Measurements from ENCODE around the gene CFAP46. TPM values are rescaled to one million over a fixed set of nuclear protein-coding genes. Genes with fewer than 3 reads are reported as not detected.

CFAP46 gene
- total and polyA plus RNA-seq, 12 donors, result 0.36 to 1.9 (median 1.1) TPM

DNA sequence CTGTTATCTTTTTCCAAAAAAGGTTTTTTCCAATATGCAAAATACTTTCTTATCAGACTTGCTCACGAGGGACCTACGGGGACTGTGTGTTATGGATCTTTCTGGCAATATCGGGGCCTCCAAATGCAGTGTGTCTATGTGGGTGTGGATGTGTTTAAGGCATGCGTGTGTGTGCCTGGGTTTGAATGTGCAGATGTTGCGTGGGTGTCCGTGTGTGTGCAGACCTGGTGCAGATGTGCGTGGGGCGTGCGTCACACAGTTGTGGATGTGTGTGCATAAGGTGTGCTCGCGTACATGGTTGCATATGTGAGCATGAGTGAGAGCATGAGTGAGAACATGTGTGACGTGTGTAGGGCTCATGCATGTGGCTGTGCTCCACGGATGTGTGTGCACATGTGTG is 176.1 kb downstream of the CFAP46 start:
- 96 to 97% methylated on average over 13 of the region's 13 CpGs for WGBS, 2 donors
- Histone ChIP-seq H3K9me3 (peaks cover 0 to 4% (median 0%) of the 10 kb centered on the region in 11 donors), H3K27me3 (no peaks in the 10 kb centered on the region), H3K4me3 (no peak overlapping the region), H3K36me3 (peaks cover 0 to 52% (median 0%) of the 10 kb centered on the region in 9 donors), H3K27ac (no peak overlapping the region), H3K4me1 (no peaks in the 10 kb centered on the region)
- DNase-seq (no peak), ATAC-seq (no peak)
- intact Hi-C loops (cut with DNase I), result no loop called here
- no peak for TF ChIP-seq CTCF (IDR thresholded peaks at IDR 0.05)

DNA sequence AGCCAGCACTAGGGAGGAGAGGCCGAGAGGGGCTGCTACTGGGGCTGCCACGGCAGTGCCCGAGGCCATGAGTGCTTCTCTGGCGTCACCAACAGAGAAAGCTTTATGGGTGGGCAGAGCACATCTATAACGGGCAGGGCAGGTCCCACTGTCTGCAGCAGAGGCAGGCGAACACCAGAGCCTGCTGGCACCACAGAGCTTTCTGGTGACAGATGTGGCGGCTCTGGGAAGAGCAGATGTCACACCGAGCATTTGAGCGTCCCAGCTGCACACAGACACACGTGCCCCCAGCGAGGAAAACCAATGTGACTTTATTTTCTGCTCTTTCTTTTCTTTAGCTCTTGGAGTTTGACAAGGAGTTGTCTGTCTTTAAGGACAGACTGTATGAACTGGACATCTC is 176.9 kb downstream of the CFAP46 start:
- no peaks in the 10 kb centered on the region for H3K4me1 ChIP-seq
- intact Hi-C loops (cut with DNase I), result no loop called here
- H3K36me3 ChIP-seq, result peaks cover 0 to 51% (median 0%) of the 10 kb centered on the region in 9 donors
- no peak for ATAC-seq
- no peak for DNase-seq
- H3K27me3 ChIP-seq, result no peaks in the 10 kb centered on the region
- H3K4me3 ChIP-seq, result no peak overlapping the region
- H3K9me3 ChIP-seq, result peaks cover 0 to 4% (median 0%) of the 10 kb centered on the region in 11 donors
- 89 to 92% methylated on average over 11 of the region's 11 CpGs for WGBS, 2 donors
- no peak overlapping the region for H3K27ac ChIP-seq
- no peak for TF ChIP-seq CTCF (IDR thresholded peaks at IDR 0.05)

DNA sequence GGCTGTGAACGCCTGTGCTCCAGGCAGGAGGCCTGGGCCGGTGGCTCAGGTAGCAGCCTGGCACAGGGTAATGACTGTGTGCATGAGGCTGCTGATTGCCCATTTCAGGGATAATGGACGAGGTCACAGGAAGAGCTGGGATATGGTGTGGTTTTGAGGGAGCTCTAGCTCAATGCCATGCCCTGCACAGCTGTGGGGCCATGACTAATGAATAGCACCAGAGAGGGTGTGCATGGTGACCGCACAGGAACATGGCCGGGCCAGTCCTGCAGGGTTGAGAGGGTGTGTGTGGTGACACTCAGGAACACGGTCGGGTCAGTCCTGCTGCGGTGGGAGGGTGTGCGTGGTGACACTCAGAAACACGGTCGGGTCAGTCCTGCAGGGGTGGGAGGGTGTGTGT is 178.3 kb downstream of the CFAP46 start:
- Histone ChIP-seq H3K27ac (no peak overlapping the region), H3K4me3 (no peak overlapping the region), H3K36me3 (peaks cover 0 to 52% (median 2%) of the 10 kb centered on the region in 9 donors), H3K27me3 (no peaks in the 10 kb centered on the region), H3K9me3 (peaks cover 0 to 3% (median 0%) of the 10 kb centered on the region in 11 donors), H3K4me1 (no peaks in the 10 kb centered on the region)
- ATAC-seq (no peak), DNase-seq (no peak)
- 90 to 94% methylated on average over 11 of the region's 11 CpGs for WGBS, 2 donors
- intact Hi-C loops (cut with DNase I), result no loop called here
- no peak for TF ChIP-seq CTCF (IDR thresholded peaks at IDR 0.05)

- WGBS, 2 donors, result 94 to 95% methylated on average over 5 of the region's 5 CpGs
- Histone ChIP-seq H3K4me1 (no peaks in the 10 kb centered on the region), H3K4me3 (no peak overlapping the region), H3K9me3 (no peaks in the 10 kb centered on the region), H3K27ac (no peak overlapping the region), H3K27me3 (no peaks in the 10 kb centered on the region), H3K36me3 (peaks cover 0 to 52% (median 7%) of the 10 kb centered on the region in 9 donors)
- TF ChIP-seq CTCF (IDR thresholded peaks at IDR 0.05), result no peak
- intact Hi-C loops (cut with DNase I), result no loop called here
- DNase-seq, result no peak
- ATAC-seq, result no peak
These were observed 178.8 kb downstream of the CFAP46 start for GRCh38 chr10:132763545-132763944.
